Gastrocnemius medialis (tissue), 4 donors: ENCODE data around the gene VAC14. TPM values are rescaled to one million over a fixed set of nuclear protein-coding genes. Genes with fewer than 3 reads are reported as not detected.

Experiments used
- ATAC-seq, 2 donors: fragments of 150-250 bp; one replicate each; pipeline ENCODE4 v1.9.1; 2016
- DNase-seq, 2 donors: peaks; one replicate each; pipeline ENCODE4 v3.0.0-alpha.2; 2019
- H3K27ac ChIP-seq, 4 donors: fragments of 200-600 bp; sonication (generic); 1 replicate in 1 of 4; 2 replicates in 3 of 4; pipeline ENCODE4 v1.5.1; 2016 to 2018; ENCODE audit warnings: mild to moderate bottlenecking in 2 of 4, moderate library complexity in 1 of 4
- H3K27me3 ChIP-seq, 3 donors: fragments of 200-600 bp; sonication (generic) in 2 of 3; 1 replicate in 1 of 3; 2 replicates in 2 of 3; pipeline versions ENCODE4 v1.5.1 to v1.6.0; 2016 to 2019; ENCODE audit warnings: mild to moderate bottlenecking in 1 of 3, moderate library complexity in 1 of 3
- H3K36me3 ChIP-seq, 2 donors: fragments of 200-600 bp; sonication (generic) in 1 of 2; one replicate each; pipeline ENCODE4 v1.5.1; 2017 to 2018
- H3K4me1 ChIP-seq, 2 donors: fragments of 200-600 bp; sonication (generic) in 1 of 2; one replicate each; pipeline ENCODE4 v1.5.1; 2016 to 2017; ENCODE audit warnings: mild to moderate bottlenecking in 2 of 2
- H3K4me3 ChIP-seq, 4 donors: fragments of 200-600 bp; sonication (generic) in 3 of 4; 1 replicate in 1 of 4; 2 replicates in 3 of 4; pipeline ENCODE4 v1.5.1; 2016 to 2019; ENCODE audit warnings: mild to moderate bottlenecking in 2 of 4
- H3K9me3 ChIP-seq, 3 donors: fragments of 200-600 bp; sonication (generic) in 2 of 3; 1 replicate in 1 of 3; 2 replicates in 2 of 3; pipeline ENCODE4 v1.5.1; 2016 to 2019
- CTCF ChIP-seq, 5 experiments: fragments of 450-650 bp in 3 of 5; fragments of 200-600 bp in 2 of 5; sonication (generic) in 2 of 5; IDR thresholded peaks in 4 of 5; conservative IDR thresholded peaks in 1 of 5; 1 replicate in 4 of 5; 2 replicates in 1 of 5; pipeline ENCODE4 v1.5.1; 2016 to 2019; ENCODE audit warnings: antibody characterized with exemption in 5 of 5, mild to moderate bottlenecking in 3 of 5, moderate library complexity in 3 of 5
- POLR2A ChIP-seq, 2 donors: fragments of 450-650 bp; IDR thresholded peaks; one replicate each; pipeline ENCODE4 v1.6.1; 2017; ENCODE audit warnings: antibody characterized with exemption in 2 of 2, mild to moderate bottlenecking in 2 of 2, moderate library complexity in 2 of 2
- in situ Hi-C, 4 donors: fragments of 200-750 bp; cut with MboI; loops; one replicate each; pipeline versions ENCODE4 v1.15.0 to v1.8.0; 2017; ENCODE audit warnings: low sequenced_read_pairs in 4 of 4
- intact Hi-C: fragments of 100-400 bp; cut with DNase I; formaldehyde crosslinking; loops from one replicate; pipeline ENCODE4 v1.15.1; 2023; ENCODE audit warnings: low total_unique reads
- total RNA-seq, 4 donors: library from RNA; depleted of rRNA; stranded (reverse); fragments of >200 nt; gene quantifications; one replicate each; pipeline versions ENCODE4 v1.1.0 to v1.2.3, GENCODE V29; 2016

VAC14 gene
- total RNA-seq, 4 donors from 2014 or later: 19.8 to 30.9 (median 27.0) TPM

GRCh38 chr16:70781800-70782199 lies 19.2 kb downstream of the VAC14 start:
- ATAC-seq (no peak), DNase-seq (no peak)
- in situ Hi-C loops (no loop called here), intact Hi-C loops (no loop called here)
- H3K4me3 ChIP-seq: no peak overlapping the region
- TF ChIP-seq CTCF (IDR thresholded peaks at IDR 0.05 in 4 of 5, conservative IDR thresholded peaks at IDR 0.05 in 1 of 5) (no peak), POLR2A (IDR thresholded peaks at IDR 0.05) (no peak)
- H3K9me3 ChIP-seq: no peaks in the 10 kb centered on the region
- H3K36me3 ChIP-seq: peaks cover 0 to 57% of the 10 kb centered on the region in 2 donors
- peaks cover 8 to 10% of the 10 kb centered on the region in 2 donors for H3K4me1 ChIP-seq
- H3K27ac ChIP-seq: no peak overlapping the region
- no peaks in the 10 kb centered on the region for H3K27me3 ChIP-seq

- H3K4me3 ChIP-seq: no peak overlapping the region
- H3K9me3 ChIP-seq: no peaks in the 10 kb centered on the region
- H3K27ac ChIP-seq: no peak overlapping the region
- H3K36me3 ChIP-seq: peaks cover 0 to 53% of the 10 kb centered on the region in 2 donors
- in situ Hi-C loops (no loop called here), intact Hi-C loops (no loop called here)
- no peak for DNase-seq
- no peak for TF ChIP-seq CTCF (IDR thresholded peaks at IDR 0.05 in 4 of 5, conservative IDR thresholded peaks at IDR 0.05 in 1 of 5)
- TF ChIP-seq POLR2A (IDR thresholded peaks at IDR 0.05): no peak
- ATAC-seq: no peak
- H3K4me1 ChIP-seq: peaks cover 8 to 10% of the 10 kb centered on the region in 2 donors
- no peaks in the 10 kb centered on the region for H3K27me3 ChIP-seq
Observed at GRCh38 chr16:70780546-70780945, 20.4 kb downstream of the VAC14 start.

- in situ Hi-C loops (loop anchor here in 1 of 4 donors (10.0 kb wide), 1 partner anchor 105 kb away; no protein-coding TSS in a partner anchor), intact Hi-C loops (loop anchor here (2.0 kb wide), 1 partner anchor 21 kb away; the partner anchor contains the start of gene VAC14)
- Histone ChIP-seq H3K4me1 (peaks cover 8 to 10% of the 10 kb centered on the region in 2 donors), H3K27me3 (no peaks in the 10 kb centered on the region), H3K4me3 (no peak overlapping the region), H3K9me3 (no peaks in the 10 kb centered on the region), H3K36me3 (peaks cover 0 to 41% of the 10 kb centered on the region in 2 donors), H3K27ac (peak overlapping the region in 3 of 4 donors; percentile 6 to 68 (median 56))
- ATAC-seq: peak in 1 of 2 donors; percentile 25
- no peak for DNase-seq
- no peak for TF ChIP-seq POLR2A (IDR thresholded peaks at IDR 0.05)
- TF ChIP-seq CTCF (IDR thresholded peaks at IDR 0.05 in 4 of 5, conservative IDR thresholded peaks at IDR 0.05 in 1 of 5): no peak
Observed at GRCh38 chr16:70779361-70779760, 21.6 kb downstream of the VAC14 start.

GRCh38 chr16:70778901-70779309 lies 22.1 kb downstream of the VAC14 start:
- Histone ChIP-seq H3K4me3 (no peak overlapping the region), H3K4me1 (peaks cover 8 to 10% of the 10 kb centered on the region in 2 donors), H3K36me3 (peaks cover 0 to 37% of the 10 kb centered on the region in 2 donors), H3K9me3 (no peaks in the 10 kb centered on the region), H3K27me3 (no peaks in the 10 kb centered on the region), H3K27ac (peak overlapping the region; percentile 6 to 68 (median 52))
- peak; percentile 32 to 74 for DNase-seq
- intact Hi-C loops (loop anchor here (2.0 kb wide), 1 partner anchor 22 kb away; the partner anchor contains the start of gene VAC14), in situ Hi-C loops (loop anchor here in 1 of 4 donors (10.0 kb wide), 1 partner anchor 104 kb away; no protein-coding TSS in a partner anchor)
- ATAC-seq: peak; percentile 75 to 91
- TF ChIP-seq POLR2A (IDR thresholded peaks at IDR 0.05) (no peak), CTCF (IDR thresholded peaks at IDR 0.05 in 4 of 5, conservative IDR thresholded peaks at IDR 0.05 in 1 of 5) (no peak)
